HS-5 (cell line): ENCODE results near the gene EPB41L2.

Experiments used
- DNase-seq: peaks from one replicate; pipeline ENCODE4 v3.0.0-alpha.2; 2012; ENCODE audit warnings: low read depth

The EPB41L2 gene

GRCh38 chr6:130796313-130796905 is 266.6 kb downstream of the EPB41L2 start:
- no peak for DNase-seq

- DNase-seq = no peak
Observed at GRCh38 chr6:130794738-130795137, 268.3 kb downstream of the EPB41L2 start.

GRCh38 chr6:130794010-130794697 is 268.9 kb downstream of the EPB41L2 start:
- no peak for DNase-seq
